Keratinocyte (primary cell): ENCODE data around the gene ARPC1B. TPM values are rescaled to one million over a fixed set of nuclear protein-coding genes. Genes with fewer than 3 reads are reported as not detected.

ENCODE experiments used
- DNase-seq: peaks from one replicate; pipeline ENCODE4 v3.0.0-alpha.2; 2011; ENCODE audit warnings: low read depth, missing footprints, low spot score
- FAIRE-seq: peaks from 2 replicates; lab custom pipeline; 2011; peaks lifted over from hg19 to GRCh38; lab: Jason Lieb, UNC
- H2AFZ ChIP-seq: 2 replicates; pipeline ENCODE4 v1.6.0; 2012; ENCODE audit warnings: low read length, control low read depth, inconsistent platforms; ENCODE audit not compliant: control insufficient read depth
- H3K27ac ChIP-seq: 2 replicates; pipeline ENCODE4 v1.5.1; 2011; ENCODE audit warnings: low read length; ENCODE audit not compliant: control insufficient read depth, insufficient read depth
- H3K27me3 ChIP-seq: 3 replicates; pipeline ENCODE4 v1.6.0; 2011; ENCODE audit warnings: low read length; ENCODE audit not compliant: control insufficient read depth, insufficient read depth; ENCODE audit errors: extremely low read depth
- H3K36me3 ChIP-seq, 2 experiments: 2 replicates in 1 of 2; 3 replicates in 1 of 2; pipeline ENCODE4 v1.5.1; 2011; ENCODE audit warnings: low read length in 2 of 2, mild to moderate bottlenecking in 1 of 2; ENCODE audit not compliant: control insufficient read depth in 2 of 2, insufficient read depth in 2 of 2; ENCODE audit errors: extremely low read depth in 1 of 2
- H3K4me1 ChIP-seq: 3 replicates; pipeline ENCODE4 v1.5.1; 2011; ENCODE audit warnings: low read length; ENCODE audit not compliant: control insufficient read depth, insufficient read depth; ENCODE audit errors: extremely low read depth
- H3K4me2 ChIP-seq: 3 replicates; pipeline ENCODE4 v1.6.0; 2011; ENCODE audit warnings: low read depth, low read length; ENCODE audit not compliant: control insufficient read depth, insufficient read depth; ENCODE audit errors: extremely low read depth
- H3K4me3 ChIP-seq, 3 experiments: fragments of 200-600 bp in 1 of 3; sonication (generic) in 1 of 3; 2 replicates in 2 of 3; 3 replicates in 1 of 3; pipeline ENCODE4 v1.5.1; 2011 to 2016; ENCODE audit warnings: low read length in 3 of 3, mild to moderate bottlenecking in 3 of 3, control low read depth in 2 of 3, inconsistent platforms in 1 of 3, low read depth in 1 of 3, mixed read lengths in 1 of 3, mixed run types in 1 of 3, moderate library complexity in 1 of 3; ENCODE audit not compliant: control insufficient read depth in 2 of 3, insufficient read depth in 2 of 3; ENCODE audit errors: extremely low read depth in 1 of 3
- H3K79me2 ChIP-seq: 2 replicates; pipeline ENCODE4 v1.6.0; 2012; ENCODE audit warnings: low read length; ENCODE audit not compliant: control insufficient read depth, insufficient read depth
- H3K9ac ChIP-seq: 3 replicates; pipeline ENCODE4 v1.6.0; 2011; ENCODE audit warnings: low read length; ENCODE audit not compliant: control insufficient read depth, insufficient read depth; ENCODE audit errors: extremely low read depth
- H3K9me1 ChIP-seq: 3 replicates; pipeline ENCODE4 v1.6.0; 2011; ENCODE audit warnings: low read length; ENCODE audit not compliant: control insufficient read depth, insufficient read depth; ENCODE audit errors: extremely low read depth
- H3K9me3 ChIP-seq: 2 replicates; pipeline ENCODE4 v1.5.1; 2012; ENCODE audit warnings: low read depth, low read length; ENCODE audit not compliant: control insufficient read depth
- H4K20me1 ChIP-seq: 3 replicates; pipeline ENCODE4 v1.6.0; 2011; ENCODE audit warnings: low read length; ENCODE audit not compliant: control insufficient read depth, insufficient read depth; ENCODE audit errors: extremely low read depth
- CTCF ChIP-seq, 3 experiments: IDR thresholded peaks in 1 of 3; conservative IDR thresholded peaks in 1 of 3; optimal IDR thresholded peaks in 1 of 3; 2 replicates in 2 of 3; 3 replicates in 1 of 3; pipeline versions ENCODE3 to v1.5.1; 2011; ENCODE audit warnings: low read length in 3 of 3, mild to moderate bottlenecking in 3 of 3, moderate library complexity in 2 of 3, control low read depth in 1 of 3, inconsistent platforms in 1 of 3; ENCODE audit not compliant: insufficient read depth in 2 of 3; ENCODE audit errors: extremely low read depth in 1 of 3
- EZH2 ChIP-seq: IDR thresholded peaks from one replicate; pipeline ENCODE4 v1.6.1; 2012; ENCODE audit warnings: inconsistent platforms, mild to moderate bottlenecking, low read length, moderate library complexity
- dilution Hi-C: fragments of 300-500 bp; cut with MboI; formaldehyde crosslinking; loops from one replicate; pipeline ENCODE4 v1.7.0; 2020; ENCODE audit warnings: low sequenced_read_pairs; ENCODE audit not compliant: extremely low pct_ligation_motif_present
- polyA plus RNA-seq, 5 experiments: library from polyadenylated mRNA; depleted of rRNA in 3 of 5; stranded (reverse) in 3 of 5; stranded (forward) in 1 of 5; unstranded in 1 of 5; fragments of >200 nt; gene quantifications; 1 replicate in 1 of 5; 2 replicates in 3 of 5; 3 replicates in 1 of 5; pipeline versions ENCODE4 v1.2.1 to v1.2.3, GENCODE V29; 2011 to 2012; ENCODE audit warnings: missing spikeins in 2 of 5, low read depth in 1 of 5, low replicate concordance in 1 of 5

ARPC1B gene
- polyA plus RNA-seq, 1 donor (not counting 4 experiments of a cell fraction or from before 2014, with no cell fraction given): 383 TPM

DNA sequence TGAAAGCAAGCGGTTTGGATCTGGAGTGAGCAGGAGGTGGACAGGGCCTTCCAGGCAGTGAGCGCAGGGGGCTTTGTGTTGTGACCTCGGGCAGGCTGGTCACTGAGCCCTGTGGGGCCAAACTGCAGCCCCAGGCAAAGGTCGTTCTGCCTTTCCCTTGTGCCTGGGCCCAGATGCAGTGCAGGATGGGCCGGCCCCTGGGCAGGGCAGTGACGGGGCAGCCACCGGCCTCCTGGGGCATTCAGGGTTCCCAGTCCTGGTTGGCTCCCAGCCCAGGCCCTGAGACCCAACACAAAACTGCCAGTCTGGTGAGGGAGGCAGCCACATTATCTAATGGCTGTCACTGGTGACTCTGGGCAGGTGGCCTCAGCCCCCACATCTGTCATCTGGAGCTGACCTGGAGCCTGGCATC lies 7.1 kb downstream of the ARPC1B start:
- TF ChIP-seq CTCF (optimal IDR thresholded peaks at IDR 0.05 in 1 of 3, IDR thresholded peaks at IDR 0.05 in 1 of 3, conservative IDR thresholded peaks at IDR 0.05 in 1 of 3; ENCODE audit: extremely low read depth in 1 of 3, insufficient read depth in 2 of 3, low read length in 3 of 3) (no peak), EZH2 (no peak)
- Histone ChIP-seq H3K79me2 (peaks cover 51% of the 10 kb centered on the region), H3K4me3 (no peak overlapping the region), H3K9me3 (no peaks in the 10 kb centered on the region), H3K27me3 (no peaks in the 10 kb centered on the region), H3K9me1 (peaks cover 6% of the 10 kb centered on the region), H4K20me1 (peaks cover 36% of the 10 kb centered on the region), H3K27ac (no peak overlapping the region), H2AFZ (no peak overlapping the region), H3K4me2 (no peak overlapping the region), H3K36me3 (peaks cover 29 to 42% of the 10 kb centered on the region in 2 experiments), H3K9ac (no peak overlapping the region), H3K4me1 (peaks cover 39% of the 10 kb centered on the region)
- FAIRE-seq (no peak), DNase-seq (no peak)
- dilution Hi-C loops: no loop called here

GRCh38 chr7:99383203-99383602 lies 8.7 kb downstream of the ARPC1B start:
- DNase-seq: no peak
- TF ChIP-seq EZH2 (no peak), CTCF (optimal IDR thresholded peaks at IDR 0.05 in 1 of 3, IDR thresholded peaks at IDR 0.05 in 1 of 3, conservative IDR thresholded peaks at IDR 0.05 in 1 of 3; ENCODE audit: extremely low read depth in 1 of 3, insufficient read depth in 2 of 3, low read length in 3 of 3) (no peak)
- Histone ChIP-seq H3K4me3 (no peak overlapping the region), H3K79me2 (peaks cover 45% of the 10 kb centered on the region), H3K36me3 (peaks cover 27 to 47% of the 10 kb centered on the region in 2 experiments), H3K27me3 (no peaks in the 10 kb centered on the region), H3K9me1 (peaks cover 6% of the 10 kb centered on the region), H4K20me1 (peaks cover 28% of the 10 kb centered on the region), H3K4me2 (no peak overlapping the region), H3K27ac (no peak overlapping the region), H3K9me3 (no peaks in the 10 kb centered on the region), H3K4me1 (peaks cover 26% of the 10 kb centered on the region), H2AFZ (no peak overlapping the region), H3K9ac (no peak overlapping the region)
- dilution Hi-C loops: no loop called here
- no peak for FAIRE-seq
